Esophagus squamous epithelium (tissue), 5 donors: Measurements from ENCODE around the gene TVP23B. TPM values are rescaled to one million over a fixed set of nuclear protein-coding genes. Genes with fewer than 3 reads are reported as not detected.
A peak's percentile ranks its signal among the peaks of the same experiment; 100 is the strongest.
"Not testable (repeated sequence)": the region's sequence is repeated elsewhere in the genome, so short reads cannot be mapped to it uniquely, and the experiment has no call there.

Source experiments
- DNase-seq: peaks from one replicate; lab custom pipeline; 2025; lab: John Stamatoyannopoulos, UW
- H3K27ac ChIP-seq, 4 donors: fragments of 200-600 bp; sonication (generic); one replicate each; pipeline ENCODE4 v1.5.1; 2016 to 2019; ENCODE audit warnings: mild to moderate bottlenecking in 1 of 4
- H3K27me3 ChIP-seq, 4 donors: fragments of 200-600 bp; sonication (generic); 1 replicate in 3 of 4; 2 replicates in 1 of 4; pipeline versions ENCODE4 v1.5.1 to v1.6.0; 2017 to 2021; ENCODE audit warnings: antibody characterized with exemption in 1 of 4
- H3K36me3 ChIP-seq, 3 donors: fragments of 200-600 bp; sonication (generic); one replicate each; pipeline ENCODE4 v1.5.1; 2016 to 2019
- H3K4me1 ChIP-seq, 3 donors: fragments of 200-600 bp; sonication (generic); one replicate each; pipeline ENCODE4 v1.5.1; 2017 to 2019
- H3K4me3 ChIP-seq, 4 donors: fragments of 200-600 bp; sonication (generic); 1 replicate in 3 of 4; 2 replicates in 1 of 4; pipeline ENCODE4 v1.5.1; 2016 to 2019; ENCODE audit warnings: mild to moderate bottlenecking in 2 of 4, moderate library complexity in 1 of 4
- H3K9me3 ChIP-seq, 3 donors: fragments of 200-600 bp; sonication (generic); one replicate each; pipeline ENCODE4 v1.5.1; 2016 to 2019
- POLR2A ChIP-seq, 4 donors: fragments of 450-650 bp; IDR thresholded peaks; one replicate each; pipeline ENCODE4 v1.6.1; 2017; ENCODE audit warnings: antibody characterized with exemption in 4 of 4, mild to moderate bottlenecking in 4 of 4, moderate library complexity in 3 of 4
- WGBS, 2 donors: methylation state at CpG; one replicate each; pipeline ENCODE4 v1.1.5; 2018; 5-methylcytosine and 5-hydroxymethylcytosine counted together
- intact Hi-C: fragments of 100-400 bp; cut with DNase I; formaldehyde crosslinking; loops from one replicate; pipeline ENCODE4 v1.15.0; 2022
- total RNA-seq, 4 donors: library from RNA; depleted of rRNA; stranded (reverse); fragments of >200 nt; gene quantifications; one replicate each; pipeline ENCODE4 v1.1.0, GENCODE V29; 2016
- donor health status: DM: yes; HTN: yes; CAD: no.

TVP23B gene
- total RNA-seq, result 10 to 100 TPM; 52.0 to 73.1 (median 57.9) TPM

GRCh38 chr17:18780991-18781718, at the start of gene TVP23B:
Gene TVP23B, plus strand, starts transcription at chr17:18781183. Its CDS starts 111 bp downstream, at chr17:18781294.
- H3K27me3 ChIP-seq, intact Hi-C loops, H3K9me3 ChIP-seq, H3K36me3 ChIP-seq: not testable (repeated sequence)
- WGBS, 2 donors, result 0% methylated on average over 1 of the region's 56 CpGs
- peak in 3 of 4 donors; percentile 39 to 87 (median 55) for TF ChIP-seq POLR2A (IDR thresholded peaks at IDR 0.05)
- DNase-seq, result peak; percentile 92
- Histone ChIP-seq H3K4me1 (peaks cover 3 to 38% (median 4%) of the 10 kb centered on the region in 3 donors), H3K27ac (peak within 1 kb of the TSS; percentile 85 to 93 (median 91)), H3K4me3 (peak within 1 kb of the TSS; percentile 40 to 78 (median 66))

GRCh38 chr17:18732438-18732837, 48.5 kb upstream of the TVP23B start:
- H3K4me3 ChIP-seq, H3K27ac ChIP-seq, H3K4me1 ChIP-seq, H3K9me3 ChIP-seq, intact Hi-C loops, DNase-seq, H3K27me3 ChIP-seq: not testable (repeated sequence)
- WGBS, 2 donors, result 54 to 67% methylated on average over 1 of the region's 1 CpG
- H3K36me3 ChIP-seq, result peaks cover 0 to 19% (median 0%) of the 10 kb centered on the region in 3 donors

GRCh38 chr17:18733350-18733749, 47.6 kb upstream of the TVP23B start:
- WGBS, 2 donors, result 77 to 88% methylated on average over 4 of the region's 4 CpGs
- H3K9me3 ChIP-seq, intact Hi-C loops, DNase-seq, H3K4me1 ChIP-seq, H3K4me3 ChIP-seq, H3K27me3 ChIP-seq: not testable (repeated sequence)
- peaks cover 0 to 19% (median 0%) of the 10 kb centered on the region in 3 donors for H3K36me3 ChIP-seq
- H3K27ac ChIP-seq, result peak overlapping the region in 2 of 4 donors; percentile 58 to 62

GRCh38 chr17:18739616-18740391, 41.2 kb upstream of the TVP23B start:
- Histone ChIP-seq H3K36me3 (peaks cover 0 to 18% (median 0%) of the 10 kb centered on the region in 3 donors), H3K4me1 (peaks cover 0 to 19% (median 0%) of the 10 kb centered on the region in 3 donors)
- H3K9me3 ChIP-seq, H3K27ac ChIP-seq, DNase-seq, H3K27me3 ChIP-seq, intact Hi-C loops, H3K4me3 ChIP-seq: not testable (repeated sequence)
- 77 to 88% methylated on average over 7 of the region's 7 CpGs for WGBS, 2 donors

GRCh38 chr17:18741228-18741627, 39.8 kb upstream of the TVP23B start:
- intact Hi-C loops, H3K36me3 ChIP-seq, H3K27me3 ChIP-seq, DNase-seq, H3K9me3 ChIP-seq, H3K4me3 ChIP-seq: not testable (repeated sequence)
- Histone ChIP-seq H3K27ac (peak overlapping the region in 3 of 4 donors; percentile 56 to 75 (median 74)), H3K4me1 (peaks cover 0 to 19% (median 0%) of the 10 kb centered on the region in 3 donors)
- WGBS, 2 donors, result 65 to 80% methylated on average over 2 of the region's 6 CpGs

GRCh38 chr17:18743699-18744421, 37.1 kb upstream of the TVP23B start, which contains the start of gene FBXW10:
Gene FBXW10, plus strand, starts transcription at chr17:18744054. Its CDS starts 191 bp downstream, at chr17:18744245.
- 63% methylated on average over 5 of the region's 10 CpGs; no CpG with 5 or more reads in 1 of the 2 donors for WGBS, 2 donors
- peak within 1 kb of the TSS in 2 of 4 donors; percentile 16 to 30 for H3K4me3 ChIP-seq
- H3K27ac ChIP-seq, H3K9me3 ChIP-seq, intact Hi-C loops, H3K27me3 ChIP-seq, H3K36me3 ChIP-seq, DNase-seq: not testable (repeated sequence)
- H3K4me1 ChIP-seq, result peaks cover 0 to 19% (median 0%) of the 10 kb centered on the region in 3 donors

GRCh38 chr17:18744726-18745125, 36.3 kb upstream of the TVP23B start:
- intact Hi-C loops, H3K27me3 ChIP-seq, H3K36me3 ChIP-seq, H3K27ac ChIP-seq, DNase-seq, H3K4me3 ChIP-seq, H3K9me3 ChIP-seq: not testable (repeated sequence)
- H3K4me1 ChIP-seq, result peaks cover 0 to 19% (median 0%) of the 10 kb centered on the region in 3 donors
- 45 to 70% methylated on average over 3 of the region's 4 CpGs for WGBS, 2 donors

GRCh38 chr17:18746551-18746950, 34.4 kb upstream of the TVP23B start:
- H3K9me3 ChIP-seq, DNase-seq, H3K36me3 ChIP-seq, H3K27ac ChIP-seq, H3K27me3 ChIP-seq, H3K4me3 ChIP-seq, intact Hi-C loops: not testable (repeated sequence)
- H3K4me1 ChIP-seq, result peaks cover 0 to 11% (median 0%) of the 10 kb centered on the region in 3 donors
- 55 to 60% methylated on average over 3 of the region's 3 CpGs for WGBS, 2 donors

GRCh38 chr17:18747501-18747900, 33.5 kb upstream of the TVP23B start:
- H3K27me3 ChIP-seq, H3K36me3 ChIP-seq, DNase-seq, H3K27ac ChIP-seq, H3K9me3 ChIP-seq, H3K4me3 ChIP-seq, intact Hi-C loops, H3K4me1 ChIP-seq: not testable (repeated sequence)
- WGBS, 2 donors, result 52 to 57% methylated on average over 6 of the region's 6 CpGs

- H3K9me3 ChIP-seq, H3K4me3 ChIP-seq, DNase-seq, H3K4me1 ChIP-seq, H3K27me3 ChIP-seq, H3K36me3 ChIP-seq, H3K27ac ChIP-seq, intact Hi-C loops: not testable (repeated sequence)
- no CpG with 5 or more reads among the region's 1 CpG for WGBS, 2 donors
Measured at GRCh38 chr17:18750242-18750641, 30.7 kb upstream of the TVP23B start.

GRCh38 chr17:18753829-18754409, 27.1 kb upstream of the TVP23B start:
- intact Hi-C loops, H3K4me3 ChIP-seq, H3K36me3 ChIP-seq, H3K4me1 ChIP-seq, H3K27me3 ChIP-seq, H3K9me3 ChIP-seq, DNase-seq, H3K27ac ChIP-seq: not testable (repeated sequence)
- WGBS, 2 donors, result 79 to 86% methylated on average over 5 of the region's 6 CpGs

- H3K27me3 ChIP-seq, H3K9me3 ChIP-seq, H3K36me3 ChIP-seq, intact Hi-C loops, H3K4me3 ChIP-seq, DNase-seq, H3K4me1 ChIP-seq, H3K27ac ChIP-seq: not testable (repeated sequence)
- WGBS, 2 donors, result 100% methylated on average over 1 of the region's 4 CpGs; no CpG with 5 or more reads in 1 of the 2 donors
Measured at GRCh38 chr17:18755969-18756368, 25.0 kb upstream of the TVP23B start.
